KBM-7 (cell line): ENCODE data around the gene CCDC87.
"Not testable (repeated sequence)": the region's sequence is repeated elsewhere in the genome, so short reads cannot be mapped to it uniquely, and the experiment has no call there.

Experiments used
- DNase-seq: peaks from one replicate; pipeline ENCODE4 v3.0.0-alpha.2; 2015
- in situ Hi-C: fragments of 300-500 bp; cut with MboI; formaldehyde crosslinking; loops from 2 replicates; pipeline ENCODE4 v1.14.3; 2020; ENCODE audit warnings: low sequenced_read_pairs, low pct_unique_long_range_greater_than_20kb, mixed read lengths

The CCDC87 gene

GRCh38 chr11:66592457-66593302 is at the start of gene CCDC87, which contains the start of gene CCS:
CCDC87 (minus strand) TSS chr11:66593063; CDS start chr11:66593015, 48 bp downstream.
CCS (plus strand) TSS chr11:66593185; CDS start chr11:66593262, 77 bp downstream.
- peak; percentile 96 for DNase-seq
- in situ Hi-C loops: no loop called here

- in situ Hi-C loops: no loop called here
- no peak for DNase-seq
Measured at GRCh38 chr11:66641834-66642233, 49.0 kb upstream of the CCDC87 start.

- DNase-seq, in situ Hi-C loops: not testable (repeated sequence)
Measured at GRCh38 chr11:66639814-66640340, 47.0 kb upstream of the CCDC87 start.

- in situ Hi-C loops: no loop called here
- peak; percentile 51 for DNase-seq
Measured at GRCh38 chr11:66639066-66639813, 46.4 kb upstream of the CCDC87 start.

- in situ Hi-C loops: no loop called here
- DNase-seq: peak; percentile 99
Measured at GRCh38 chr11:66638177-66639065, 45.6 kb upstream of the CCDC87 start, which contains the start of gene RBM4. RBM4 (plus strand) TSS chr11:66638703; CDS start chr11:66639712, 1,009 bp downstream.

GRCh38 chr11:66637557-66638176 is 44.8 kb upstream of the CCDC87 start:
- in situ Hi-C loops: no loop called here
- DNase-seq: no peak

GRCh38 chr11:66636411-66636810 is 43.5 kb upstream of the CCDC87 start:
- DNase-seq: no peak
- in situ Hi-C loops: no loop called here

- DNase-seq: no peak
- in situ Hi-C loops: no loop called here
Measured at GRCh38 chr11:66632952-66633351, 40.1 kb upstream of the CCDC87 start.

GRCh38 chr11:66631883-66632282 is 39.0 kb upstream of the CCDC87 start:
- no peak for DNase-seq
- in situ Hi-C loops: no loop called here

GRCh38 chr11:66629356-66629755 is 36.5 kb upstream of the CCDC87 start:
- DNase-seq: no peak
- in situ Hi-C loops: no loop called here

GRCh38 chr11:66628061-66628603 is 35.3 kb upstream of the CCDC87 start:
- in situ Hi-C loops: no loop called here

GRCh38 chr11:66626926-66627325 is 34.1 kb upstream of the CCDC87 start:
- no peak for DNase-seq
- in situ Hi-C loops: no loop called here

More at GRCh38 chr11:66628061-66628603, 35.3 kb upstream of the CCDC87 start:
- no peak for DNase-seq

GRCh38 chr11:66626382-66626781 is 33.5 kb upstream of the CCDC87 start:
- DNase-seq: no peak
- in situ Hi-C loops: no loop called here

- in situ Hi-C loops: no loop called here
- no peak for DNase-seq
Measured at GRCh38 chr11:66625752-66626149, 32.9 kb upstream of the CCDC87 start.

GRCh38 chr11:66625041-66625751 is 32.3 kb upstream of the CCDC87 start:
- in situ Hi-C loops: no loop called here
- no peak for DNase-seq

GRCh38 chr11:66624450-66624849 is 31.6 kb upstream of the CCDC87 start:
- no peak for DNase-seq
- in situ Hi-C loops: no loop called here

- in situ Hi-C loops: no loop called here
- peak; percentile 88 for DNase-seq
Measured at GRCh38 chr11:66619080-66619554, 26.3 kb upstream of the CCDC87 start.
